Natural killer cell (primary cell): ENCODE results near the gene XDH. TPM values are rescaled to one million over a fixed set of nuclear protein-coding genes. Genes with fewer than 3 reads are reported as not detected.

Experiments used
- ATAC-seq, 3 donors: fragments of 150-1000 bp in 2 of 3; fragments of 200-7000 bp in 1 of 3; cut with Tn5 transposase; 1 replicate in 1 of 3; 2 replicates in 2 of 3; pipeline ENCODE4 v1.10.0; 2021; ENCODE audit warnings: mild to moderate bottlenecking in 2 of 3, moderate library complexity in 2 of 3
- DNase-seq, 2 donors: peaks; one replicate each; pipeline versions ENCODE4 v3.0.0 to v3.0.0-alpha.2; 2013 to 2021; ENCODE audit warnings: mixed read lengths in 1 of 2
- H3K27ac ChIP-seq: one replicate; pipeline ENCODE4 v1.5.1; 2013; ENCODE audit warnings: mild to moderate bottlenecking, low read length
- H3K27me3 ChIP-seq: one replicate; pipeline ENCODE4 v1.6.1; 2013; ENCODE audit warnings: low read length; ENCODE audit not compliant: control insufficient read depth, insufficient read depth
- H3K36me3 ChIP-seq: one replicate; pipeline ENCODE4 v1.6.1; 2013; ENCODE audit warnings: low read length; ENCODE audit not compliant: control insufficient read depth, insufficient read depth
- H3K4me1 ChIP-seq: one replicate; pipeline ENCODE4 v1.6.1; 2013; ENCODE audit warnings: low read length; ENCODE audit not compliant: control insufficient read depth, insufficient read depth
- H3K4me3 ChIP-seq: one replicate; pipeline ENCODE4 v1.5.1; 2013; ENCODE audit warnings: low read length
- H3K9me3 ChIP-seq: one replicate; pipeline ENCODE4 v1.6.1; 2013; ENCODE audit warnings: low read length; ENCODE audit not compliant: control insufficient read depth, insufficient read depth
- H3K27ac Mint-ChIP-seq, 2 donors: one replicate each; pipeline ENCODE4 v1.8.0; 2022; ENCODE audit warnings: mild to moderate bottlenecking in 2 of 2, mixed read lengths in 2 of 2, moderate library complexity in 1 of 2
- H3K27me3 Mint-ChIP-seq, 2 donors: one replicate each; pipeline ENCODE4 v1.8.0; 2022; ENCODE audit warnings: low read depth in 2 of 2, mixed read lengths in 2 of 2
- H3K36me3 Mint-ChIP-seq: one replicate; pipeline ENCODE4 v1.8.0; 2022; ENCODE audit warnings: mixed read lengths
- H3K4me1 Mint-ChIP-seq, 2 donors: one replicate each; pipeline ENCODE4 v1.8.0; 2022; ENCODE audit warnings: mixed read lengths in 2 of 2
- H3K4me3 Mint-ChIP-seq: one replicate; pipeline ENCODE4 v1.8.0; 2022; ENCODE audit warnings: mild to moderate bottlenecking, moderate library complexity, mixed read lengths
- H3K9me3 Mint-ChIP-seq, 2 donors: one replicate each; pipeline ENCODE4 v1.8.0; 2022; ENCODE audit warnings: mixed read lengths in 2 of 2
- WGBS: methylation state at CpG from one replicate; pipeline ENCODE4 v1.1.7; 2013; ENCODE audit warnings: missing lambda C conversion rate; ENCODE audit not compliant: insufficient coverage; 5-methylcytosine and 5-hydroxymethylcytosine counted together
- intact Hi-C: fragments of 100-400 bp; cut with micrococcal nuclease; formaldehyde crosslinking; loops from one replicate; pipeline ENCODE4 v1.14.2; 2022
- total RNA-seq, 4 donors: library from RNA; stranded (reverse); fragments of 120-200 nt in 1 of 4; gene quantifications; one replicate each; pipeline versions ENCODE4 v1.2.3 to v1.2.4, GENCODE V29; 2013 to 2022
- TF ChIP-seq, protein P1 (sequence below): fragments of 200-600 bp; IDR thresholded peaks from one replicate; pipeline ENCODE4 v1.8.0; 2022; ENCODE audit warnings: antibody characterized with exemption

XDH gene
- total RNA-seq, 3 donors from 2014 or later (not counting 1 experiment from before 2014, with no cell fraction given): not detected

DNA sequence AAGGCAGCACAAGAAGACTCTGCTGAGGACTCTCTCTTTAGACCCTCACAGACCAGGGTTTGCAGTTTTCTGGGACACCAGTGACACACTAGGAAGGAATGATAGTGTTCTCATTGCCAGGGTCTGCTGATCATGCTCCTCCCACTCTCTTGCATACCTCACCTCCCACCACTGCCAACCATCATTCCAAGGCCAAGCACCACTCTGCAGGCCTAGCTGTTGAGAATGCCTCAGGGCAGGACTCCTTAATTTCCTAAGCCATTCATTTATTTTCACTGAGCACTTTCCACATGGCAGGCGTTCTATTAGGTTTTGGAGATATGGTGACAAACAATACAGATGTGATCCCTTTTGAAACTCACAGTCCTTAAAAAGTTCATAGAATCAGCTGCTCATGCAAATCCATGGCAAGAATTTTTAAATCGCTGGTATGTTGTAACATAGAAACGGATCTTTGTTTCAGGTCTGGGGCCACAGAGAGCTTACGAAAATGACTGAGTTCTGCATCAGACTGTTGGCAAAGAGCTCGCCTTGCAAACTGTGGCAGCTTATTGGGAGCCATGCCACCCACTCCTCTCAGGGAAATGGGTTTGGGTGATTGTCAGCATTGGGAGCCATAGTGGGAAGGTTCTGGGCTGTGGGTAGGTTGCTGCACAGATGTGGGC is 78.5 kb downstream of the XDH start:
- DNase-seq (no peak), ATAC-seq (no peak)
- no peaks in the 10 kb centered on the region for H3K9me3 ChIP-seq
- no peak overlapping the region for H3K4me3 ChIP-seq
- no peak overlapping the region for H3K4me3 Mint-ChIP-seq
- WGBS: 85% methylated on average over 5 of the region's 5 CpGs
- H3K36me3 Mint-ChIP-seq: no peaks in the 10 kb centered on the region
- no peaks in the 10 kb centered on the region for H3K4me1 Mint-ChIP-seq
- H3K27me3 Mint-ChIP-seq: peaks cover 4 to 7% of the 10 kb centered on the region in 2 donors
- intact Hi-C loops: loop anchor here (10.0 kb wide), 2 partner anchors 101 to 471 kb away; partner anchors contain the start of gene EHD3
- H3K9me3 Mint-ChIP-seq: no peaks in the 10 kb centered on the region
- no peak overlapping the region for H3K27ac Mint-ChIP-seq
- H3K4me1 ChIP-seq: no peaks in the 10 kb centered on the region
- H3K27me3 ChIP-seq: no peaks in the 10 kb centered on the region
- no peaks in the 10 kb centered on the region for H3K36me3 ChIP-seq
- TF ChIP-seq, protein P1, sequence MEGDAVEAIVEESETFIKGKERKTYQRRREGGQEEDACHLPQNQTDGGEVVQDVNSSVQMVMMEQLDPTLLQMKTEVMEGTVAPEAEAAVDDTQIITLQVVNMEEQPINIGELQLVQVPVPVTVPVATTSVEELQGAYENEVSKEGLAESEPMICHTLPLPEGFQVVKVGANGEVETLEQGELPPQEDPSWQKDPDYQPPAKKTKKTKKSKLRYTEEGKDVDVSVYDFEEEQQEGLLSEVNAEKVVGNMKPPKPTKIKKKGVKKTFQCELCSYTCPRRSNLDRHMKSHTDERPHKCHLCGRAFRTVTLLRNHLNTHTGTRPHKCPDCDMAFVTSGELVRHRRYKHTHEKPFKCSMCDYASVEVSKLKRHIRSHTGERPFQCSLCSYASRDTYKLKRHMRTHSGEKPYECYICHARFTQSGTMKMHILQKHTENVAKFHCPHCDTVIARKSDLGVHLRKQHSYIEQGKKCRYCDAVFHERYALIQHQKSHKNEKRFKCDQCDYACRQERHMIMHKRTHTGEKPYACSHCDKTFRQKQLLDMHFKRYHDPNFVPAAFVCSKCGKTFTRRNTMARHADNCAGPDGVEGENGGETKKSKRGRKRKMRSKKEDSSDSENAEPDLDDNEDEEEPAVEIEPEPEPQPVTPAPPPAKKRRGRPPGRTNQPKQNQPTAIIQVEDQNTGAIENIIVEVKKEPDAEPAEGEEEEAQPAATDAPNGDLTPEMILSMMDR: no peak
- H3K27ac ChIP-seq: no peak overlapping the region

DNA sequence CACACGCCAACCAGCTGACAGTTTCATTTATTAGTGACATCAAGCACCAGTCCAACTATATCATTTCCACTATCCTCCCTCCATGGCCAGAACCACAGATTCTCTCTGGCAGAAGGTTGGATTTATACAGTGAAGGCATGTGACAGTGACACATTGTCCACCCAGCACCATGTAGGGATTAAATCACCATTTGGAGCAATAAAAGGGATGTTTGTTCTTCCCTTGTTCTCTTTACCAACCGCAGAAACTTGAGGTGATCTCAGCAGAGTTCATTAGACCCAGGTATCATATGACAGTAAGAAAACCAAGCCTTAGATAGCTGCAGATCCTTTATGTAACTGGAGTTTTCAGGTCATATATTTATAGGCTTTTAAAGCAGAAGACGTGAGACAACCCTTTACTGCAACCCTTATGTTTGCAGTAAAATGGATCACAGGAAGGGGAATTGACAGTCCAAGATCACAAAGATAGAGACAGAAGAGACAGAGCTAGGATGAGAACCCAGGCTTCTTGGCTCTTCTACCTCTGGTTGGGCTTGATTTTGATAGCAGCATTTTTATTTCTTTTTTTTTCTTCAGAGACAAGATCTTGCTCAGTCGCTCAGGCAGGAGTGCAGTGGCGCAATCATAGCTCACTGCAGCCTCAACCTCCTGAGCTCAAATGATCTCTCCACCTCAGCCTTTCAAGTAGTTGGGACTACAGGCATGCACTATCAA is 80.1 kb downstream of the XDH start:
- peaks cover 0 to 3% of the 10 kb centered on the region in 2 donors for H3K27me3 Mint-ChIP-seq
- intact Hi-C loops: loop anchor here (10.0 kb wide), 2 partner anchors 100 to 470 kb away; partner anchors contain the start of gene EHD3
- Histone ChIP-seq H3K27ac (no peak overlapping the region), H3K27me3 (no peaks in the 10 kb centered on the region), H3K9me3 (no peaks in the 10 kb centered on the region), H3K36me3 (no peaks in the 10 kb centered on the region), H3K4me1 (no peaks in the 10 kb centered on the region), H3K4me3 (no peak overlapping the region)
- H3K4me3 Mint-ChIP-seq: no peak overlapping the region
- H3K36me3 Mint-ChIP-seq: no peaks in the 10 kb centered on the region
- 92% methylated on average over 4 of the region's 5 CpGs for WGBS
- H3K27ac Mint-ChIP-seq: no peak overlapping the region
- ATAC-seq (no peak), DNase-seq (no peak)
- no peaks in the 10 kb centered on the region for H3K9me3 Mint-ChIP-seq
- TF ChIP-seq, protein P1: no peak
- H3K4me1 Mint-ChIP-seq: no peaks in the 10 kb centered on the region

DNA sequence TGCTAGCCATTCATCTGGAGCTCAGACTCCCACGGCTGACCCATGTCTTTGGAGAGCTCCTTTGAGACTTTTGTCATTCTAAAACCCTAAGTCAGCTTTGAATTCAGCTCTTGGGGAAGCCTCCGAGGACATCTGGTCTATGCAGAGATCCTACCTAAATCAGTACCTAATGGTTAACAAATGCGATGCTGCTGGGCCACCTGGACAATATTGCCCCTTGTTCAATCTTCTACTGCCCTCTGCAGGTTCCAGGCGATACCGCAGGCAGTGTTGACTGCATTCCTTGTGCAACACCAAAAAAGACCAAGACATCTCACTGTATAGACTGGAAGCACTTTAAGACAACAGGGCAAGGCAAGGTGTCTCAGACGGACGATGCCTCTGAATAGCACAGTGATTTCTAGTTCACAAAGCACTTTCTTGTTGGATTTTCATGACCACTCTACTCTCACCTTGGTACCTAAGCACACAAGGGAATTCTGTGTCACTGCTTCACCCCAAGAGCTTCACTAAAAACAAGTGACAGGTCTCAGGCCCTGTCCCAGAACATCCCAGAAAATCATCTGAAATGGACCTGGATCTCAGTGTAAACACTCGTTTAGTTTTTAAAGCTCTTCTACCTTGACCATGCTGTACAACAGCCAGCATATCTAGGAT is 80.9 kb downstream of the XDH start:
- no peaks in the 10 kb centered on the region for H3K9me3 ChIP-seq
- Mint-ChIP-seq H3K36me3 (no peaks in the 10 kb centered on the region), H3K27me3 (peaks cover 0 to 3% of the 10 kb centered on the region in 2 donors), H3K4me3 (no peak overlapping the region), H3K27ac (no peak overlapping the region), H3K9me3 (no peaks in the 10 kb centered on the region), H3K4me1 (no peaks in the 10 kb centered on the region)
- H3K36me3 ChIP-seq: no peaks in the 10 kb centered on the region
- H3K4me1 ChIP-seq: no peaks in the 10 kb centered on the region
- WGBS: 17% methylated on average over 8 of the region's 8 CpGs
- peak; percentile 77 to 94 (median 92) for ATAC-seq
- intact Hi-C loops: loop anchor here (1.0 to 10.0 kb wide), 4 partner anchors 99 to 619 kb away; partner anchors contain the start of gene EHD3
- no peak overlapping the region for H3K4me3 ChIP-seq
- H3K27ac ChIP-seq: no peak overlapping the region
- TF ChIP-seq, protein P1: peak; percentile 93
- peak; percentile 63 to 82 for DNase-seq
- no peaks in the 10 kb centered on the region for H3K27me3 ChIP-seq
